Stimulated activated CD4-positive, alpha-beta T cell treated with anti-CD3 and anti-CD28 coated beads, Interleukin-15, amount 100 ng/mL, for 24 hours (primary cell): ENCODE measurements around the gene RS1.

Experiments
- DNase-seq: peaks from one replicate; pipeline ENCODE4 v3.0.0-alpha.2; 2020

The RS1 gene

GRCh38 chrX:18672008-18672407 lies at the start of gene RS1:
RS1 (minus strand) TSS chrX:18672108; CDS start chrX:18672068, 40 bp downstream.
- no peak for DNase-seq

- DNase-seq = no peak
These were observed 47.9 kb upstream of the RS1 start for GRCh38 chrX:18719852-18720251.

GRCh38 chrX:18714910-18715309 lies 43.0 kb upstream of the RS1 start:
- no peak for DNase-seq

GRCh38 chrX:18709833-18710232 lies 37.9 kb upstream of the RS1 start:
- DNase-seq = no peak

GRCh38 chrX:18707426-18708049 lies 35.6 kb upstream of the RS1 start, which contains the start of gene PPEF1:
PPEF1 (plus strand) TSS chrX:18707645; CDS start chrX:18707781, 136 bp downstream.
- DNase-seq = no peak

GRCh38 chrX:18702362-18703195 lies 30.7 kb upstream of the RS1 start:
- no peak for DNase-seq

- no peak for DNase-seq
These were observed 29.9 kb upstream of the RS1 start for GRCh38 chrX:18701621-18702361.

GRCh38 chrX:18698737-18699650 lies 27.1 kb upstream of the RS1 start:
- no peak for DNase-seq

- DNase-seq = no peak
These were observed 24.7 kb upstream of the RS1 start for GRCh38 chrX:18696653-18697052.

- DNase-seq = no peak
These were observed 20.6 kb upstream of the RS1 start for GRCh38 chrX:18692541-18692940.

- DNase-seq = no peak
These were observed 19.5 kb upstream of the RS1 start for GRCh38 chrX:18691431-18691830.

GRCh38 chrX:18687856-18688495 lies 16.1 kb upstream of the RS1 start:
- DNase-seq = no peak

- DNase-seq = no peak
These were observed 11.1 kb upstream of the RS1 start for GRCh38 chrX:18682979-18683387.

GRCh38 chrX:18681996-18682395 lies 10.1 kb upstream of the RS1 start:
- no peak for DNase-seq

- no peak for DNase-seq
These were observed 5.4 kb upstream of the RS1 start for GRCh38 chrX:18677161-18677869.

- no peak for DNase-seq
These were observed 4.6 kb upstream of the RS1 start for GRCh38 chrX:18676470-18676869.

- no peak for DNase-seq
These were observed 4.1 kb upstream of the RS1 start for GRCh38 chrX:18676050-18676449.

GRCh38 chrX:18674788-18675735 lies 3.2 kb upstream of the RS1 start:
- peak; percentile 75 for DNase-seq

GRCh38 chrX:18674417-18674787 lies 2.5 kb upstream of the RS1 start:
- peak; percentile 25 for DNase-seq
